ENCODE results near the gene ARFGEF2.

The ARFGEF2 gene

GRCh38 chr20:48906221-48906877, 15.2 kb upstream of the ARFGEF2 start:
- no peak for TF ChIP-seq CTCF (IDR thresholded peaks at IDR 0.05; ENCODE audit: low read length, missing control alignments)
- no peak overlapping the region for H3K4me3 ChIP-seq (replicated peaks; ENCODE audit: low read depth, low read length)
- no peak for DNase-seq (ENCODE audit: low read depth)

- no peak for TF ChIP-seq CTCF (IDR thresholded peaks at IDR 0.05; ENCODE audit: low read length, missing control alignments)
- H3K4me3 ChIP-seq (replicated peaks; ENCODE audit: low read depth, low read length): no peak overlapping the region
- no peak for DNase-seq (ENCODE audit: low read depth)
These were observed 12.7 kb upstream of the ARFGEF2 start for GRCh38 chr20:48908656-48909319.

- no peak overlapping the region for H3K4me3 ChIP-seq (replicated peaks; ENCODE audit: low read depth, low read length)
- DNase-seq (ENCODE audit: low read depth): no peak
- TF ChIP-seq CTCF (IDR thresholded peaks at IDR 0.05; ENCODE audit: low read length, missing control alignments): no peak
These were observed 11.6 kb upstream of the ARFGEF2 start for GRCh38 chr20:48909910-48910309.

- no peak for TF ChIP-seq CTCF (IDR thresholded peaks at IDR 0.05; ENCODE audit: low read length, missing control alignments)
- DNase-seq (ENCODE audit: low read depth): peak; percentile 70
- no peak overlapping the region for H3K4me3 ChIP-seq (replicated peaks; ENCODE audit: low read depth, low read length)
These were observed 11.1 kb upstream of the ARFGEF2 start for GRCh38 chr20:48910347-48910781.

GRCh38 chr20:48912065-48912464, 9.4 kb upstream of the ARFGEF2 start:
- H3K4me3 ChIP-seq (replicated peaks; ENCODE audit: low read depth, low read length): no peak overlapping the region
- TF ChIP-seq CTCF (IDR thresholded peaks at IDR 0.05; ENCODE audit: low read length, missing control alignments): no peak
- no peak for DNase-seq (ENCODE audit: low read depth)

GRCh38 chr20:48916699-48917098, 4.8 kb upstream of the ARFGEF2 start:
- H3K4me3 ChIP-seq (replicated peaks; ENCODE audit: low read depth, low read length): no peak overlapping the region
- DNase-seq (ENCODE audit: low read depth): no peak
- TF ChIP-seq CTCF (IDR thresholded peaks at IDR 0.05; ENCODE audit: low read length, missing control alignments): no peak
